HEK293 (cell line): ENCODE results near the gene ITPKC.

Source experiments
- FEZF1 ChIP-seq: fragments of 450-650 bp; formaldehyde crosslinking; IDR thresholded peaks from 2 replicates; pipeline ENCODE4 v1.5.1; 2016; ENCODE audit warnings: missing biosample characterization, missing genetic modification characterization
- GLIS1 ChIP-seq: fragments of 450-650 bp; formaldehyde crosslinking; IDR thresholded peaks from 2 replicates; pipeline ENCODE4 v1.5.1; 2016; ENCODE audit warnings: missing biosample characterization, missing genetic modification characterization
- ZBTB7A ChIP-seq: fragments of 450-650 bp; formaldehyde crosslinking; IDR thresholded peaks from 2 replicates; pipeline ENCODE4 v1.5.1; 2016; ENCODE audit warnings: low read depth, missing biosample characterization, missing genetic modification characterization
- ZNF138 ChIP-seq: fragments of 450-650 bp; formaldehyde crosslinking; IDR thresholded peaks from 2 replicates; pipeline ENCODE4 v1.5.1; 2016; ENCODE audit warnings: missing biosample characterization, missing genetic modification characterization, borderline replicate concordance
- ZNF148 ChIP-seq: fragments of 450-650 bp; formaldehyde crosslinking; IDR thresholded peaks from 2 replicates; pipeline ENCODE4 v1.5.0; 2017; ENCODE audit warnings: missing biosample characterization, missing genetic modification characterization, borderline replicate concordance
- ZNF169 ChIP-seq: fragments of 450-650 bp; formaldehyde crosslinking; IDR thresholded peaks from 2 replicates; pipeline ENCODE4 v1.5.1; 2016; ENCODE audit warnings: missing biosample characterization, missing genetic modification characterization
- ZNF18 ChIP-seq: fragments of 450-650 bp; formaldehyde crosslinking; IDR thresholded peaks from 2 replicates; pipeline ENCODE4 v1.5.1; 2016; ENCODE audit warnings: missing biosample characterization, missing genetic modification characterization
- ZNF19 ChIP-seq: fragments of 450-650 bp; formaldehyde crosslinking; IDR thresholded peaks from 2 replicates; pipeline ENCODE4; 2016; ENCODE audit warnings: missing biosample characterization, missing genetic modification characterization, low read depth
- ZNF221 ChIP-seq: fragments of 450-650 bp; formaldehyde crosslinking; IDR thresholded peaks from 2 replicates; pipeline ENCODE4 v1.5.1; 2017; ENCODE audit warnings: missing biosample characterization, missing genetic modification characterization, borderline replicate concordance
- ZNF248 ChIP-seq: fragments of 450-650 bp; formaldehyde crosslinking; IDR thresholded peaks from 2 replicates; pipeline ENCODE4 v1.5.1; 2017; ENCODE audit warnings: missing biosample characterization, missing genetic modification characterization
- ZNF324 ChIP-seq: fragments of 450-650 bp; formaldehyde crosslinking; IDR thresholded peaks from 2 replicates; pipeline ENCODE4 v1.5.1; 2016; ENCODE audit warnings: missing biosample characterization, missing genetic modification characterization
- ZNF354C ChIP-seq: fragments of 450-650 bp; formaldehyde crosslinking; IDR thresholded peaks from 2 replicates; pipeline ENCODE4 v1.5.1; 2016; ENCODE audit warnings: missing biosample characterization, missing genetic modification characterization, low read depth, borderline replicate concordance
- ZNF362 ChIP-seq: fragments of 450-650 bp; formaldehyde crosslinking; IDR thresholded peaks from 2 replicates; pipeline ENCODE4 v1.5.1; 2016; ENCODE audit warnings: missing biosample characterization, missing genetic modification characterization
- ZNF366 ChIP-seq: fragments of 450-650 bp; formaldehyde crosslinking; conservative IDR thresholded peaks from 2 replicates; pipeline ENCODE4 v1.5.1; 2016; ENCODE audit warnings: missing biosample characterization, missing genetic modification characterization
- ZNF416 ChIP-seq: fragments of 450-650 bp; formaldehyde crosslinking; IDR thresholded peaks from 2 replicates; pipeline ENCODE4 v1.5.1; 2016; ENCODE audit warnings: missing biosample characterization, missing genetic modification characterization
- ZNF518A ChIP-seq: fragments of 450-650 bp; formaldehyde crosslinking; conservative IDR thresholded peaks from 2 replicates; pipeline ENCODE4 v1.5.1; 2016; ENCODE audit warnings: low read depth, missing biosample characterization, missing genetic modification characterization
- ZNF548 ChIP-seq: fragments of 450-650 bp; formaldehyde crosslinking; IDR thresholded peaks from 2 replicates; pipeline ENCODE4 v1.5.1; 2016; ENCODE audit warnings: missing biosample characterization, missing genetic modification characterization
- ZNF629 ChIP-seq: fragments of 450-650 bp; formaldehyde crosslinking; IDR thresholded peaks from 2 replicates; pipeline ENCODE4 v1.5.1; 2017; ENCODE audit warnings: missing biosample characterization, missing genetic modification characterization
- ZNF660 ChIP-seq: fragments of 450-650 bp; IDR thresholded peaks from 2 replicates; pipeline ENCODE4 v1.5.1; 2018; ENCODE audit warnings: missing biosample characterization, mild to moderate bottlenecking, missing genetic modification characterization
- ZNF768 ChIP-seq: fragments of 450-650 bp; formaldehyde crosslinking; IDR thresholded peaks from 2 replicates; pipeline ENCODE4 v1.5.1; 2018; ENCODE audit warnings: missing biosample characterization, mild to moderate bottlenecking, missing genetic modification characterization
- ZNF791 ChIP-seq: fragments of 450-650 bp; formaldehyde crosslinking; IDR thresholded peaks from 2 replicates; pipeline ENCODE4 v1.5.1; 2016; ENCODE audit warnings: missing biosample characterization, missing genetic modification characterization
- TF ChIP-seq, protein P1 (sequence below): sonication (generic); formaldehyde crosslinking; IDR thresholded peaks from 2 replicates; pipeline ENCODE4 v1.8.1; 2022; ENCODE audit warnings: mild to moderate bottlenecking, moderate library complexity, missing genetic modification reagents
- TF ChIP-seq, protein P2 (sequence below): fragments of 450-650 bp; formaldehyde crosslinking; conservative IDR thresholded peaks from 2 replicates; pipeline ENCODE4 v1.5.1; 2016; ENCODE audit warnings: low read depth, missing biosample characterization, missing genetic modification characterization

The ITPKC gene

DNA sequence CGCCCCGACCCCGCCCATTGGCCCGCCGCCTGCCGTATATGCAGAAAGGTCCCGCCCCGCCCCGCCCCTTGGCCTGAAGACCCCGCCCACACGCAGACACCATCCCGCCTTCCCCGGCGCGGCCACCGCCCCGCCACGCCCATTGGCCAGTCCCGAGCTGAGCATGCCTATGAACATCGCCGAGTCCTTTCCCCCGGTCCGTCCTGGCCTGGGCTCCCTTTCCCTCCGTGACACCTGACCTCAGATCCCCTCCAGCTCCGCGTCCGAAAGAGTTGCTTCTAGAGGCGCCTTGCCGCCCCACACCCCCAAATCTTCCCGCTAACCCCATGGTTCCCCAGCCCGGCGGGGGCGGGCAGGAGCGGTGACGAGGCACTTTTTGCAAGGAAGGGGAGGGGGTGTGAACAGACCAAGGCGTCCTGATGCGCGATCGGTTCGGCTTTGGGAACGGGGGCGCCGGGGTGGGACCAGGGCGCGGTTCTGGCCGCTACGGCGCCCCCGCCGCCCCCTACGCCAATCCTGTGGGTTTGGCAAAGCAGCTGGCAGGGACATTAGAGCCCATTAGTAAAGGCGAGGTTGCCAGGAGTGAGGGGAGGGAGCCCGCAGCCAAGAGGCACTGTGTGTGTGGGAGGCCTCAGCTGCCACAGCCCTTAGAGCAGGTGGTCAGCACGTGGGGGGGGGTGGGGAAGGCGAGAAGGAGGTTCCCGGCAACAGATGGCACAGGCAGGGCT, 26.1 kb upstream of the ITPKC start (continued):
- TF ChIP-seq, protein P1, sequence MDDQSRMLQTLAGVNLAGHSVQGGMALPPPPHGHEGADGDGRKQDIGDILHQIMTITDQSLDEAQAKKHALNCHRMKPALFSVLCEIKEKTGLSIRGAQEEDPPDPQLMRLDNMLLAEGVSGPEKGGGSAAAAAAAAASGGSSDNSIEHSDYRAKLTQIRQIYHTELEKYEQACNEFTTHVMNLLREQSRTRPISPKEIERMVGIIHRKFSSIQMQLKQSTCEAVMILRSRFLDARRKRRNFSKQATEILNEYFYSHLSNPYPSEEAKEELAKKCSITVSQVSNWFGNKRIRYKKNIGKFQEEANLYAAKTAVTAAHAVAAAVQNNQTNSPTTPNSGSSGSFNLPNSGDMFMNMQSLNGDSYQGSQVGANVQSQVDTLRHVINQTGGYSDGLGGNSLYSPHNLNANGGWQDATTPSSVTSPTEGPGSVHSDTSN (CRISPR knock-in tag) = no peak
- TF ChIP-seq FEZF1 (tag by site-specific recombination) = peak; percentile 26; the same call in 1 of the 2 replicates
- peak; percentile 86; the same call in 1 of the 2 replicates for TF ChIP-seq ZNF362
- TF ChIP-seq ZNF416 (tag by site-specific recombination) = no peak
- TF ChIP-seq ZNF148 = no peak; the same call in 1 of the 2 replicates
- TF ChIP-seq ZNF221 (tag by site-specific recombination) = no peak
- no peak for TF ChIP-seq ZNF354C
- no peak for TF ChIP-seq ZNF19 (tag by site-specific recombination)
- peak; percentile 69; the same call in 1 of the 2 replicates for TF ChIP-seq ZNF324 (tag by site-specific recombination)
- no peak for TF ChIP-seq ZNF548
- TF ChIP-seq ZNF18 (tag by site-specific recombination) = peak; percentile 95
- no peak for TF ChIP-seq ZNF138 (tag by site-specific recombination)
- no peak for TF ChIP-seq ZNF169 (tag by site-specific recombination)
- TF ChIP-seq GLIS1 (tag by site-specific recombination) = peak; percentile 85
- TF ChIP-seq ZNF248 (tag by site-specific recombination) = no peak
- peak; percentile 79 for TF ChIP-seq ZNF629 (tag by site-specific recombination)
- TF ChIP-seq ZNF518A = no peak
- no peak for TF ChIP-seq ZNF768 (tag by site-specific recombination)
- no peak; the same call in 1 of the 2 replicates for TF ChIP-seq ZBTB7A (tag by site-specific recombination)
- TF ChIP-seq ZNF791 (tag by site-specific recombination) = no peak
- TF ChIP-seq ZNF366 (tag by site-specific recombination) = peak; percentile 91
- TF ChIP-seq, protein P2, sequence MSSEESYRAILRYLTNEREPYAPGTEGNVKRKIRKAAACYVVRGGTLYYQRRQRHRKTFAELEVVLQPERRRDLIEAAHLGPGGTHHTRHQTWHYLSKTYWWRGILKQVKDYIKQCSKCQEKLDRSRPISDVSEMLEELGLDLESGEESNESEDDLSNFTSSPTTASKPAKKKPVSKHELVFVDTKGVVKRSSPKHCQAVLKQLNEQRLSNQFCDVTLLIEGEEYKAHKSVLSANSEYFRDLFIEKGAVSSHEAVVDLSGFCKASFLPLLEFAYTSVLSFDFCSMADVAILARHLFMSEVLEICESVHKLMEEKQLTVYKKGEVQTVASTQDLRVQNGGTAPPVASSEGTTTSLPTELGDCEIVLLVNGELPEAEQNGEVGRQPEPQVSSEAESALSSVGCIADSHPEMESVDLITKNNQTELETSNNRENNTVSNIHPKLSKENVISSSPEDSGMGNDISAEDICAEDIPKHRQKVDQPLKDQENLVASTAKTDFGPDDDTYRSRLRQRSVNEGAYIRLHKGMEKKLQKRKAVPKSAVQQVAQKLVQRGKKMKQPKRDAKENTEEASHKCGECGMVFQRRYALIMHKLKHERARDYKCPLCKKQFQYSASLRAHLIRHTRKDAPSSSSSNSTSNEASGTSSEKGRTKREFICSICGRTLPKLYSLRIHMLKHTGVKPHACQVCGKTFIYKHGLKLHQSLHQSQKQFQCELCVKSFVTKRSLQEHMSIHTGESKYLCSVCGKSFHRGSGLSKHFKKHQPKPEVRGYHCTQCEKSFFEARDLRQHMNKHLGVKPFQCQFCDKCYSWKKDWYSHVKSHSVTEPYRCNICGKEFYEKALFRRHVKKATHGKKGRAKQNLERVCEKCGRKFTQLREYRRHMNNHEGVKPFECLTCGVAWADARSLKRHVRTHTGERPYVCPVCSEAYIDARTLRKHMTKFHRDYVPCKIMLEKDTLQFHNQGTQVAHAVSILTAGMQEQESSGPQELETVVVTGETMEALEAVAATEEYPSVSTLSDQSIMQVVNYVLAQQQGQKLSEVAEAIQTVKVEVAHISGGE = peak; percentile 87
- TF ChIP-seq ZNF660 = no peak
